Body of pancreas (tissue), 4 donors: ENCODE results near the gene BACE2.
A peak's percentile ranks its signal among the peaks of the same experiment; 100 is the strongest.

Experiments used
- CTCF ChIP-seq, 7 experiments: fragments of 450-650 bp in 4 of 7; fragments of 200-600 bp in 3 of 7; sonication (generic) in 3 of 7; IDR thresholded peaks; one replicate each; pipeline ENCODE4 v1.5.1; 2016 to 2019; ENCODE audit warnings: antibody characterized with exemption in 7 of 7
- POLR2A ChIP-seq, 3 donors: fragments of 450-650 bp; IDR thresholded peaks; one replicate each; pipeline ENCODE4 v1.6.1; 2016; ENCODE audit warnings: antibody characterized with exemption in 3 of 3, mild to moderate bottlenecking in 2 of 3

GRCh38 chr21:41317458-41317857 is 149.5 kb downstream of the BACE2 start:
- TF ChIP-seq CTCF (IDR thresholded peaks at IDR 0.05) = no peak
- TF ChIP-seq POLR2A (IDR thresholded peaks at IDR 0.05) = peak in 2 of 3 donors; percentile 23 to 34
